ENCODE results near the gene CCNF.

CCNF gene

GRCh38 chr16:2501946-2502895 is 73.0 kb downstream of the CCNF start:
- no peak for DNase-seq

- no peak for DNase-seq
Measured at GRCh38 chr16:2505695-2506094, 76.4 kb downstream of the CCNF start.

GRCh38 chr16:2507052-2507659 is 77.9 kb downstream of the CCNF start:
- no peak for DNase-seq

- DNase-seq: no peak
Measured at GRCh38 chr16:2507665-2508064, 78.4 kb downstream of the CCNF start.
